PC-3 (cell line): ENCODE results near the gene PEX13. TPM values are rescaled to one million over a fixed set of nuclear protein-coding genes. Genes with fewer than 3 reads are reported as not detected.
"Not testable (repeated sequence)": the region's sequence is repeated elsewhere in the genome, so short reads cannot be mapped to it uniquely, and the experiment has no call there.

ENCODE experiments used
- ATAC-seq: fragments of 200-7000 bp; cut with Tn5 transposase; 2 replicates; pipeline ENCODE4 v1.9.1; 2020; ENCODE audit warnings: mild to moderate bottlenecking, moderate library complexity
- BruUV-seq: library from RNA; stranded (reverse); fragments of 400-500 nt; replicated peaks from 2 replicates; lab custom pipeline; 2021; lab: Mats Ljungman, UMichigan
- CTCF ChIA-PET: fragments of 300-600 bp; sonication (Branson Sonifier 250); formaldehyde crosslinking; loops from one replicate; lab custom pipeline; 2022; ENCODE audit warnings: antibody characterized with exemption; lab: Charles Lee
- POLR2A ChIA-PET: fragments of 300-600 bp; sonication (Branson Sonifier 250); formaldehyde crosslinking; loops from one replicate; lab custom pipeline; 2022; ENCODE audit warnings: antibody characterized with exemption; ENCODE audit not compliant: unreplicated experiment; lab: Charles Lee
- DNase-seq: peaks from one replicate; pipeline ENCODE4 v3.0.0-alpha.2; 2015
- H2AFZ ChIP-seq: fragments of 300-600 bp; sonication (generic); 2 replicates; pipeline ENCODE4 v1.6.0; 2016; ENCODE audit warnings: antibody characterized with exemption, low read length
- H3F3A ChIP-seq: fragments of 300-600 bp; sonication (generic); one replicate; pipeline ENCODE4 v1.6.0; 2017; ENCODE audit warnings: antibody characterized with exemption, low read length, control low read depth, mild to moderate bottlenecking; ENCODE audit not compliant: unreplicated experiment
- H3K27ac ChIP-seq: fragments of 300-600 bp; sonication (generic); 2 replicates; pipeline ENCODE4 v1.5.1; 2016; ENCODE audit warnings: mild to moderate bottlenecking, low read length
- H3K27me3 ChIP-seq: fragments of 300-600 bp; sonication (generic); 2 replicates; pipeline ENCODE4 v1.6.1; 2016; ENCODE audit warnings: low read length, mixed read lengths
- H3K36me3 ChIP-seq: fragments of 300-600 bp; sonication (generic); 2 replicates; pipeline ENCODE4 v1.6.1; 2016; ENCODE audit warnings: low read depth, mixed run types, low read length, mixed read lengths
- H3K4me1 ChIP-seq: fragments of 300-600 bp; sonication (generic); 2 replicates; pipeline ENCODE4 v1.5.1; 2016; ENCODE audit warnings: low read length; ENCODE audit not compliant: insufficient read depth
- H3K4me2 ChIP-seq: fragments of 300-600 bp; sonication (generic); 2 replicates; pipeline ENCODE4 v1.6.0; 2016; ENCODE audit warnings: low read length
- H3K4me3 ChIP-seq: fragments of 300-600 bp; sonication (generic); 2 replicates; pipeline ENCODE4 v1.5.1; 2016; ENCODE audit warnings: mild to moderate bottlenecking, low read length, mixed read lengths
- H3K79me2 ChIP-seq: fragments of 300-600 bp; sonication (generic); 2 replicates; pipeline ENCODE4 v1.6.1; 2017; ENCODE audit warnings: low read length, mixed read lengths
- H3K9ac ChIP-seq: fragments of 300-600 bp; sonication (generic); 2 replicates; pipeline ENCODE4 v1.6.0; 2016; ENCODE audit warnings: mild to moderate bottlenecking, low read length
- H3K9me2 ChIP-seq: fragments of 300-600 bp; sonication (generic); replicated peaks from 2 replicates; pipeline ENCODE4 v1.6.1; 2016; ENCODE audit warnings: mixed run types, low read length, mixed read lengths
- H3K9me3 ChIP-seq: fragments of 300-600 bp; sonication (generic); 2 replicates; pipeline ENCODE4 v1.6.1; 2016; ENCODE audit warnings: low read length, mixed read lengths
- H4K20me1 ChIP-seq: fragments of 300-600 bp; sonication (generic); 2 replicates; pipeline ENCODE4 v1.6.1; 2016; ENCODE audit warnings: low read length, mixed read lengths
- EZH2 ChIP-seq: fragments of 300-600 bp; sonication (generic); IDR thresholded peaks from one replicate; pipeline ENCODE4 v1.6.1; 2017; ENCODE audit warnings: antibody characterized with exemption, mild to moderate bottlenecking, low read length; ENCODE audit not compliant: unreplicated experiment
- EZH2phosphoT487 ChIP-seq: fragments of 300-600 bp; sonication (generic); IDR thresholded peaks from 2 replicates; pipeline ENCODE4 v1.6.1; 2018; ENCODE audit warnings: mild to moderate bottlenecking, antibody characterized with exemption, low read length, borderline replicate concordance
- intact Hi-C: fragments of 100-400 bp; cut with micrococcal nuclease; formaldehyde crosslinking; loops from 2 replicates; pipeline ENCODE4 v1.9.0; 2023
- total RNA-seq: library from RNA; depleted of rRNA; stranded (reverse); fragments of >200 nt; gene quantifications from 2 replicates; pipeline ENCODE4 v1.2.3, GENCODE V29; 2014
- TF ChIP-seq, protein P1 (sequence below): fragments of 300-600 bp; sonication (generic); conservative IDR thresholded peaks from 2 replicates; pipeline ENCODE4 v1.5.1; 2017; ENCODE audit warnings: antibody characterized with exemption, low read depth, mild to moderate bottlenecking, low read length

Gene PEX13
- total RNA-seq, 1 experiment from 2014 or later = 37.7 TPM

DNA sequence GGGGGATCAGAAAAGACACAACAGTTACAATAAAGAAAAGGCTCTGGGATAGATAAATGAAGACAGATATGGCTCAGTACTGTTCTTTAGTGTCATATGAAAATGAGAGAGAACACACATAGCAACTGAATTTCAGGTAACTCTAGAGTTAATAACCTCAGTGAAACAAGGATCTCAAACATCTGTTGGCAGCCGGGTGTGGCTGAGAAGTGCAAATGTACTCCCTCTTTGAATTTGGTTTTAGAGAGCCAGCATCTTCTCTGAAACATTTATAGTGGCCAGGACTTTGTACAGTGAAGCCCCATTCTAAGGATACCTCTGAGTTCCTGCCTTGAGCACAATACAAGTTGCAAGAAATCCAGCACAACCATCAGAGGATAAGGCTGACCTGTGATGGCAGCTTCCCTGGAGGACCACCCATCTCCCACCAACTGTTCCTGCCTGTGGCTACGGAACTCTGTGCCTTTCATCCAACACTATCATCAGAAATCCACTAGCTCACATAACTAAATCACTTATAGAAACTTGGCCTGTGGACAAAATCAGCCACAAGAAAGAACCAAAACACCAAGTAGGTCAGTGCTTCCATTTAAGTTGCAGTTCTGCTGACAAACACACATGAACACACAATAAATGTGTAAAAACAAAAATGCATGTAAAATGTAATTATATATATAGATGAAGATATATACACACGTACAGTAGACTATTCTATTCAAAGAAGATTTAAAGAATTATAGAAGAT lies 37.3 kb upstream of the PEX13 start:
- Histone ChIP-seq H3K9ac (no peak overlapping the region), H3K27ac (no peak overlapping the region), H3K9me3 (no peaks in the 10 kb centered on the region), H2AFZ (no peak overlapping the region), H4K20me1 (no peaks in the 10 kb centered on the region), H3K79me2 (no peaks in the 10 kb centered on the region), H3K27me3 (no peaks in the 10 kb centered on the region), H3K4me3 (no peak overlapping the region), H3K9me2 (no peaks in the 10 kb centered on the region), H3K4me2 (no peak overlapping the region), H3K36me3 (no peaks in the 10 kb centered on the region), H3K4me1 (no peaks in the 10 kb centered on the region), H3F3A (no peaks in the 10 kb centered on the region)
- CTCF ChIA-PET = no interaction called here
- POLR2A ChIA-PET = no interaction called here
- intact Hi-C loops = no loop called here
- DNase-seq (no peak), ATAC-seq (no peak)
- BruUV-seq = no TSS peak
- TF ChIP-seq, protein P1, sequence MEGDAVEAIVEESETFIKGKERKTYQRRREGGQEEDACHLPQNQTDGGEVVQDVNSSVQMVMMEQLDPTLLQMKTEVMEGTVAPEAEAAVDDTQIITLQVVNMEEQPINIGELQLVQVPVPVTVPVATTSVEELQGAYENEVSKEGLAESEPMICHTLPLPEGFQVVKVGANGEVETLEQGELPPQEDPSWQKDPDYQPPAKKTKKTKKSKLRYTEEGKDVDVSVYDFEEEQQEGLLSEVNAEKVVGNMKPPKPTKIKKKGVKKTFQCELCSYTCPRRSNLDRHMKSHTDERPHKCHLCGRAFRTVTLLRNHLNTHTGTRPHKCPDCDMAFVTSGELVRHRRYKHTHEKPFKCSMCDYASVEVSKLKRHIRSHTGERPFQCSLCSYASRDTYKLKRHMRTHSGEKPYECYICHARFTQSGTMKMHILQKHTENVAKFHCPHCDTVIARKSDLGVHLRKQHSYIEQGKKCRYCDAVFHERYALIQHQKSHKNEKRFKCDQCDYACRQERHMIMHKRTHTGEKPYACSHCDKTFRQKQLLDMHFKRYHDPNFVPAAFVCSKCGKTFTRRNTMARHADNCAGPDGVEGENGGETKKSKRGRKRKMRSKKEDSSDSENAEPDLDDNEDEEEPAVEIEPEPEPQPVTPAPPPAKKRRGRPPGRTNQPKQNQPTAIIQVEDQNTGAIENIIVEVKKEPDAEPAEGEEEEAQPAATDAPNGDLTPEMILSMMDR = no peak
- TF ChIP-seq EZH2phosphoT487 (no peak), EZH2 (no peak)

DNA sequence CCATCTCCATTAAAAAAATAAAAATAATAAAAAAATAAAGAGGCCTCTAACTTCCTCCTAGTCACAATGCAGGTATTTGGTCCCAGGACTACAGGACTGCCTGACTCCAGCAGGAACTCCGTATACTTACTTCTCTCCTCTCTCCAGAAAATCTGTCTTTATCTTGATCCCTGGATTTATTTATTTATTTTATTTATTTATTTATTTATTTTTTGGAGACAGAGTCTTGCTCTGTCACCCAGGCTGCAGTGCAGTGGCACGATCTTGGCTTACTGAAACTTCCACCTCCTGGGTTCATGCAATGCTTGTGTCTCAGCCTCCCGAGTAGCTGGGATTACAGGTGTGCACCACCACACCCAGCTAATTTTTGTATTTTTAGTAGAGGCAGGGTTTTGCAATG lies 35.5 kb upstream of the PEX13 start:
- H3K9me3 ChIP-seq, H4K20me1 ChIP-seq, H3K4me1 ChIP-seq, H3K9me2 ChIP-seq, H3K9ac ChIP-seq, H3F3A ChIP-seq, BruUV-seq, H3K79me2 ChIP-seq, H3K4me2 ChIP-seq, ATAC-seq, H2AFZ ChIP-seq, CTCF ChIA-PET, intact Hi-C loops, H3K4me3 ChIP-seq, H3K27me3 ChIP-seq, DNase-seq, POLR2A ChIA-PET, H3K36me3 ChIP-seq, H3K27ac ChIP-seq: not testable (repeated sequence)

DNA sequence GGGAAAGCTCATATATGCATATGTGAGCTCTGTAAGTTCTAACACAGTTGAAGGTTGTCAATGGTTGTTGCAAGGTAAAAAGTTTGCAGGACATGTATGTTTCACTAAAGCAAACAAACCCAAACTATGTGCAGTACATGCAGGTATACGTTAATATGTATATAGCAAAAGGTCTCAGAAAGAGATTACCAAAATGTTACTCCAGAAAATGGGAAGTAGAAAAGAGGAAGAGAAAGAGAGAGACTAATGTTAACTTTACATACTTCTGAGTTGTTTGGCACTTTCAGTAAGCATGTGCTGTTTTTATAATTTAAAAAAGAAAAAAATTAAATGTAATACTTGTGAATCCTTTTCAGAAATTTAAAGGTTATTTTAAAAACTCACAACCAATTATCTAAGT lies 32.8 kb upstream of the PEX13 start:
- no peak for DNase-seq
- POLR2A ChIA-PET = no interaction called here
- H3K36me3 ChIP-seq = no peaks in the 10 kb centered on the region

More for the DNA sequence above, 32.8 kb upstream of the PEX13 start:
- Histone ChIP-seq H3K79me2 (no peaks in the 10 kb centered on the region), H3K9ac (no peak overlapping the region), H3K27me3 (no peaks in the 10 kb centered on the region), H3K27ac (no peak overlapping the region), H4K20me1 (no peaks in the 10 kb centered on the region), H3K4me1 (peaks cover 8% of the 10 kb centered on the region), H3K4me2 (no peak overlapping the region), H3F3A (no peaks in the 10 kb centered on the region), H3K9me2 (no peaks in the 10 kb centered on the region), H3K9me3 (no peaks in the 10 kb centered on the region), H2AFZ (no peak overlapping the region), H3K4me3 (no peak overlapping the region)
- BruUV-seq = no TSS peak
- ATAC-seq = no peak
- no peak for TF ChIP-seq EZH2phosphoT487
- TF ChIP-seq EZH2 = no peak
- TF ChIP-seq, protein P1 = no peak
- CTCF ChIA-PET = no interaction called here
- intact Hi-C loops = no loop called here
